ENCODE data around the gene CNTNAP2.

DNA sequence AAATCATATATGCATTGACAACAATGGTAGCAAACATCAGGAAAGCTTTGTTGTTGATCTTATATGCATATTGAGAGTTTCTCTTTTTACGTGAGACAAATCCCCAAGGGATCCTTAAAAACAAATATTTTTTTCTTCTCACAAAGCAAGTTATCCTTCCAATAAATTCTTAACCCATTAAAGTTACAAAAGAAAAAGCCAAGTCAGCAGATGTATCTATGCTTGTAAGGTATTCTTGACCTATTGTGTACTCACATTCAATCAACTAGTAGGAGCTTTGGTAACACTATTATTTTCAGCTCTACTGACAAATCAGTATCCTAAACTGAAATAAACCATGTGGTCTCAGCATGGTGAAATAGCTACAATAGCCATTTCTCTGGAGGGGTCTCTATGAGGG is 586.3 kb downstream of the CNTNAP2 start:
- TF ChIP-seq CTCF (conservative IDR thresholded peaks at IDR 0.05 in 1 of 2, IDR thresholded peaks at IDR 0.05 in 1 of 2; ENCODE audit: low read depth in 1 of 2, low read length in 2 of 2) (no peak), EZH2 (IDR thresholded peaks at IDR 0.05; ENCODE audit: low read length, missing control alignments) (no peak)

Measured in fibroblast of lung (primary cell).